K562 (cell line): Measurements from ENCODE around the gene GALM. TPM values are rescaled to one million over a fixed set of nuclear protein-coding genes. Genes with fewer than 3 reads are reported as not detected.
"Not testable (repeated sequence)": the region's sequence is repeated elsewhere in the genome, so short reads cannot be mapped to it uniquely, and the experiment has no call there.

ENCODE experiments used
- ATAC-seq: fragments of 200-7000 bp; cut with Tn5 transposase; 3 replicates; pipeline ENCODE4 v1.9.1; 2020; ENCODE audit warnings: moderate library complexity
- BruUV-seq: library from RNA; stranded (reverse); fragments of 400-500 nt; replicated peaks from 2 replicates; lab custom pipeline; 2021; lab: Mats Ljungman, UMichigan
- CTCF ChIA-PET: fragments of 300-600 bp; formaldehyde crosslinking; extraction: SDS; loops from one replicate; lab custom pipeline; 2021; ENCODE audit warnings: low intra/inter-chr PET ratio; lab: Yijun Ruan, JAX
- POLR2A ChIA-PET: fragments of 300-600, 350-650 bp; sonication (Branson Sonifier 250); formaldehyde crosslinking; extraction: SDS; loops from one replicate; lab custom pipeline; 2021; ENCODE audit warnings: antibody characterized with exemption, inconsistent platforms; lab: Yijun Ruan, JAX
- DNase-seq, 4 experiments: peaks; one replicate each; pipeline versions ENCODE4 v3.0.0 to v3.0.0-alpha.2; 2011 to 2018; ENCODE audit warnings: low spot score in 3 of 4, mixed read lengths in 3 of 4; ENCODE audit errors: extremely low read depth in 1 of 4
- FAIRE-seq: peaks from 2 replicates; lab custom pipeline; 2011; peaks lifted over from hg19 to GRCh38; lab: Jason Lieb, UNC
- H2AFZ ChIP-seq: 2 replicates; pipeline ENCODE4 v1.6.0; 2011; ENCODE audit warnings: low read depth, low read length, control low read depth, inconsistent platforms
- H3K27ac ChIP-seq: fragments of 200-600 bp; 3 replicates; pipeline ENCODE4 v1.8.0; 2011; ENCODE audit warnings: low read depth, mild to moderate bottlenecking, control low read depth, inconsistent platforms, low read length, moderate library complexity, mixed read lengths; ENCODE audit errors: extremely low read depth
- H3K27me3 ChIP-seq, 2 experiments: fragments of 300-600 bp in 1 of 2; 2 replicates in 1 of 2; 3 replicates in 1 of 2; pipeline versions ENCODE4 v1.6.0 to v1.8.0; 2011; ENCODE audit warnings: inconsistent platforms in 2 of 2, low read length in 2 of 2, mild to moderate bottlenecking in 1 of 2, mixed read lengths in 1 of 2, moderate library complexity in 1 of 2; ENCODE audit not compliant: control insufficient read depth in 2 of 2, insufficient read depth in 2 of 2
- H3K36me3 ChIP-seq: fragments of 300-600 bp; 3 replicates; pipeline ENCODE4 v1.8.0; 2011; ENCODE audit warnings: mild to moderate bottlenecking, low read length, inconsistent platforms; ENCODE audit not compliant: control insufficient read depth, insufficient read depth
- H3K4me1 ChIP-seq, 2 experiments: fragments of 200-600 bp in 1 of 2; replicated peaks in 1 of 2; 2 replicates in 1 of 2; 3 replicates in 1 of 2; pipeline versions ENCODE4 v1.5.1 to v1.8.0; 2011; ENCODE audit warnings: inconsistent platforms in 2 of 2, low read length in 2 of 2, mild to moderate bottlenecking in 1 of 2, mixed read lengths in 1 of 2, moderate library complexity in 1 of 2; ENCODE audit not compliant: control insufficient read depth in 2 of 2, insufficient read depth in 2 of 2
- H3K4me2 ChIP-seq: 2 replicates; pipeline ENCODE4 v1.6.1; 2011; ENCODE audit warnings: low read length, control low read depth, inconsistent platforms, mixed read lengths; ENCODE audit not compliant: insufficient read depth
- H3K4me3 ChIP-seq: fragments of 200-600 bp; sonication (generic), shearing (Covaris generic); 2 replicates; pipeline ENCODE4 v1.5.1; 2016; ENCODE audit warnings: control low read depth, inconsistent platforms
- H3K79me2 ChIP-seq: fragments of 200-600 bp; 3 replicates; pipeline ENCODE4 v1.8.0; 2011; ENCODE audit warnings: low read length, inconsistent platforms; ENCODE audit not compliant: control insufficient read depth, insufficient read depth
- H3K9ac ChIP-seq, 2 experiments: 2 replicates each; pipeline versions ENCODE4 v1.6.0 to v1.6.1; 2011; ENCODE audit warnings: low read depth in 2 of 2, low read length in 2 of 2, control low read depth in 1 of 2, inconsistent platforms in 1 of 2, mild to moderate bottlenecking in 1 of 2, mixed read lengths in 1 of 2; ENCODE audit not compliant: insufficient read depth in 1 of 2
- H3K9me1 ChIP-seq: one replicate; pipeline ENCODE4 v1.6.0; 2011; ENCODE audit warnings: inconsistent platforms, mild to moderate bottlenecking, low read length, moderate library complexity; ENCODE audit not compliant: control insufficient read depth, insufficient read depth
- H3K9me3 ChIP-seq: replicated peaks from 2 replicates; pipeline ENCODE4 v1.5.1; 2011; ENCODE audit warnings: low read depth, low read length, inconsistent platforms; ENCODE audit not compliant: control insufficient read depth, insufficient read depth
- H4K20me1 ChIP-seq: replicated peaks from 2 replicates; pipeline ENCODE4 v1.6.1; 2011; ENCODE audit warnings: low read length, inconsistent platforms, mixed read lengths; ENCODE audit not compliant: control insufficient read depth, insufficient read depth
- SRSF3 ChIP-seq: fragments of 200-400 bp; formaldehyde crosslinking; IDR thresholded peaks from 2 replicates; pipeline ENCODE4 v1.6.1; 2016; ENCODE audit warnings: mild to moderate bottlenecking, low read length, moderate library complexity; ENCODE audit not compliant: insufficient read depth
- ZNF121 ChIP-seq: sonication (generic); formaldehyde crosslinking; conservative IDR thresholded peaks from 2 replicates; pipeline ENCODE4 v1.8.0; 2022; ENCODE audit warnings: missing genetic modification reagents
- WGBS: fragments of 100-300 bp; shearing (Covaris generic); methylation state at CpG from one replicate; pipeline ENCODE4 v1.1.6; 2016; ENCODE audit warnings: low coverage, mixed read lengths; ENCODE audit not compliant: insufficient coverage; ENCODE audit errors: missing lambda C conversion rate; 5-methylcytosine and 5-hydroxymethylcytosine counted together
- in situ Hi-C: fragments of 300-500 bp; cut with MboI; formaldehyde crosslinking; loops from 4 replicates; pipeline ENCODE4 v1.15.0; 2018; ENCODE audit warnings: inconsistent platforms, mixed read lengths
- intact Hi-C: fragments of 100-400 bp; cut with micrococcal nuclease; formaldehyde crosslinking; loops from 2 replicates; pipeline ENCODE4 v1.14.2; 2022
- polyA plus RNA-seq, 8 experiments: library from polyadenylated mRNA; depleted of rRNA in 4 of 8; stranded (reverse) in 5 of 8; unstranded in 3 of 8; fragments of >200 nt; fragmentation: Nextera tagmentation in 2 of 8; fragmentation: Illumina TruSeq in 1 of 8; extraction: Ambion mirVana in 2 of 8; extraction: Trizol in 1 of 8; gene quantifications; 2 replicates each; pipeline versions ENCODE4 v1.2.1 to v1.2.3, GENCODE V29; 2011 to 2014; ENCODE audit warnings: inconsistent platforms in 1 of 8, missing spikeins in 1 of 8
- total RNA-seq, 7 experiments: library from RNA; depleted of rRNA in 6 of 7; stranded (reverse); fragments of >200 nt in 6 of 7; fragmentation: Illumina TruSeq in 2 of 7; extraction: Trizol in 2 of 7; gene quantifications; 2 replicates each; pipeline versions ENCODE4 v1.2.1 to v1.2.3, GENCODE V29; 2011 to 2021; ENCODE audit warnings: low replicate concordance in 1 of 7

Gene GALM
- total and polyA plus RNA-seq, 9 of the 15 experiments (the other 6 are each of a cell fraction or from before 2014, with no cell fraction given), result 22.1 to 51.7 (median 27.9) TPM

GRCh38 chr2:38680868-38681267 is 15.0 kb downstream of the GALM start:
- CTCF ChIA-PET, ATAC-seq, H3K27ac ChIP-seq, H3K4me1 ChIP-seq, H3K9me3 ChIP-seq, in situ Hi-C loops, H3K27me3 ChIP-seq, FAIRE-seq, H3K79me2 ChIP-seq, DNase-seq, BruUV-seq, H2AFZ ChIP-seq, H3K9me1 ChIP-seq, intact Hi-C loops, H3K4me3 ChIP-seq, H3K4me2 ChIP-seq, H4K20me1 ChIP-seq, H3K9ac ChIP-seq: not testable (repeated sequence)
- WGBS, result 85% methylated on average over 5 of the region's 5 CpGs
- TF ChIP-seq ZNF121 (CRISPR knock-in tag), result peak; percentile 84
- POLR2A ChIA-PET, result interaction anchor here (0.7 to 1.4 kb wide), 3 partner anchors 10 to 79 kb away, joined by 3 to 4 read pairs (median 3); partner anchors contain the start of gene SRSF7
- peaks cover 37% of the 10 kb centered on the region for H3K36me3 ChIP-seq

GRCh38 chr2:38682008-38682575 is 16.2 kb downstream of the GALM start:
- no peak overlapping the region for H3K4me2 ChIP-seq
- peaks cover 28% of the 10 kb centered on the region for H3K36me3 ChIP-seq
- in situ Hi-C loops, result no loop called here
- FAIRE-seq (peak; percentile 11), DNase-seq (no peak), ATAC-seq (no peak)
- no peak overlapping the region for H3K27ac ChIP-seq
- H2AFZ ChIP-seq, result no peak overlapping the region
- ChIA-PET CTCF (no interaction called here), POLR2A (interaction anchor here (0.9 to 2.3 kb wide), 5 partner anchors 9 to 69 kb away, joined by 3 to 9 read pairs (median 4); partner anchors contain the start of gene SRSF7)
- H3K9me3 ChIP-seq, result no peaks in the 10 kb centered on the region
- no peak overlapping the region for H3K4me3 ChIP-seq
- no peaks in the 10 kb centered on the region for H3K79me2 ChIP-seq
- no peak for TF ChIP-seq SRSF3
- H4K20me1 ChIP-seq, result no peaks in the 10 kb centered on the region
- 80% methylated on average over 2 of the region's 2 CpGs for WGBS
- intact Hi-C loops, result no loop called here
- BruUV-seq, result no TSS peak
- H3K9ac ChIP-seq, result no peak overlapping the region
- peaks cover 0 to 9% of the 10 kb centered on the region in 2 experiments; a peak in 2 of 5 replicates for H3K4me1 ChIP-seq
- no peaks in the 10 kb centered on the region for H3K27me3 ChIP-seq
- no peaks in the 10 kb centered on the region for H3K9me1 ChIP-seq

- H3K27me3 ChIP-seq, FAIRE-seq, H3K9me1 ChIP-seq, H2AFZ ChIP-seq, ATAC-seq, in situ Hi-C loops, H4K20me1 ChIP-seq, intact Hi-C loops, DNase-seq, H3K9ac ChIP-seq, CTCF ChIA-PET, H3K4me2 ChIP-seq, H3K9me3 ChIP-seq, H3K4me3 ChIP-seq, H3K27ac ChIP-seq, H3K4me1 ChIP-seq, H3K79me2 ChIP-seq, BruUV-seq: not testable (repeated sequence)
- peaks cover 24% of the 10 kb centered on the region for H3K36me3 ChIP-seq
- 83% methylated on average over 10 of the region's 10 CpGs for WGBS
- POLR2A ChIA-PET, result interaction anchor here (0.6 to 2.3 kb wide), 3 partner anchors 10 to 79 kb away, joined by 3 to 9 read pairs (median 3); no protein-coding TSS in a partner anchor
These were observed 16.7 kb downstream of the GALM start for GRCh38 chr2:38682620-38683019.
